Testis (tissue), 3 donors: ENCODE measurements around the gene TLCD3A. TPM values are rescaled to one million over a fixed set of nuclear protein-coding genes. Genes with fewer than 3 reads are reported as not detected.

Experiments used
- DNase-seq: peaks from one replicate; pipeline ENCODE4 v3.0.0-alpha.2; 2019
- H3K27ac ChIP-seq, 2 donors: fragments of 200-600 bp; sonication (generic); one replicate each; pipeline ENCODE4 v1.5.1; 2019
- H3K27me3 ChIP-seq: fragments of 200-600 bp; sonication (generic); one replicate; pipeline ENCODE4 v1.5.1; 2019
- H3K36me3 ChIP-seq: fragments of 200-600 bp; sonication (generic); one replicate; pipeline ENCODE4 v1.5.1; 2017; ENCODE audit warnings: low read depth; ENCODE audit errors: missing control alignments
- H3K4me1 ChIP-seq: fragments of 200-600 bp; sonication (generic); one replicate; pipeline ENCODE4 v1.5.1; 2019
- H3K4me3 ChIP-seq, 2 donors: fragments of 200-600 bp; sonication (generic); one replicate each; pipeline ENCODE4 v1.5.1; 2017 to 2019
- H3K9me3 ChIP-seq: fragments of 200-600 bp; sonication (generic); one replicate; pipeline ENCODE4 v1.5.1; 2017
- CTCF ChIP-seq, 3 experiments: fragments of 450-650 bp in 2 of 3; fragments of 200-600 bp in 1 of 3; sonication (generic) in 1 of 3; IDR thresholded peaks; one replicate each; pipeline ENCODE4 v1.5.1; 2016 to 2019; ENCODE audit warnings: antibody characterized with exemption in 3 of 3, mild to moderate bottlenecking in 2 of 3, moderate library complexity in 1 of 3
- POLR2A ChIP-seq: fragments of 450-650 bp; IDR thresholded peaks from one replicate; pipeline ENCODE4 v1.6.1; 2017; ENCODE audit warnings: antibody characterized with exemption, mild to moderate bottlenecking, moderate library complexity
- WGBS, 2 donors: methylation state at CpG; one replicate each; pipeline ENCODE4 v1.1.5; 2018; 5-methylcytosine and 5-hydroxymethylcytosine counted together
- intact Hi-C: fragments of 100-400 bp; cut with DNase I; formaldehyde crosslinking; loops from one replicate; pipeline ENCODE4 v1.15.1; 2023; ENCODE audit warnings: low total_unique reads
- polyA plus RNA-seq: library from polyadenylated mRNA; stranded (reverse); fragments of 350-450 nt; fragmentation: Illumina TruSeq; extraction: RNeasy Lipid Tissue Mini Kit (QIAGEN cat#74804); gene quantifications from one replicate; pipeline ENCODE4 v1.2.3, GENCODE V29; 2014; ENCODE audit warnings: low read depth, low replicate concordance; ENCODE audit not compliant: insufficient read depth
- total RNA-seq, 2 donors: library from RNA; depleted of rRNA; stranded (reverse); fragments of >200 nt; gene quantifications; one replicate each; pipeline ENCODE4 v1.2.3, GENCODE V29; 2016

TLCD3A gene
- total and polyA plus RNA-seq, 3 donors from 2014 or later = 5.8 to 20.9 (median 14.8) TPM

- H3K4me1 ChIP-seq = peaks cover 12% of the 10 kb centered on the region
- intact Hi-C loops = no loop called here
- no peaks in the 10 kb centered on the region for H3K9me3 ChIP-seq
- H3K27ac ChIP-seq = no peak overlapping the region
- no peaks in the 10 kb centered on the region for H3K27me3 ChIP-seq
- H3K4me3 ChIP-seq = peak overlapping the region in 1 of 2 donors; percentile 84
- no peak for DNase-seq
- H3K36me3 ChIP-seq = no peaks in the 10 kb centered on the region
- WGBS, 2 donors = 60 to 69% methylated on average over 8 of the region's 8 CpGs
- no peak for TF ChIP-seq POLR2A
- TF ChIP-seq CTCF (IDR thresholded peaks at IDR 0.05) = no peak
Observed at GRCh38 chr17:750431-751037, 18.1 kb downstream of the TLCD3A start.

GRCh38 chr17:751269-752001 lies 19.0 kb downstream of the TLCD3A start:
- no peaks in the 10 kb centered on the region for H3K36me3 ChIP-seq
- peaks cover 12% of the 10 kb centered on the region for H3K4me1 ChIP-seq
- intact Hi-C loops = no loop called here
- no peaks in the 10 kb centered on the region for H3K9me3 ChIP-seq
- H3K4me3 ChIP-seq = peak overlapping the region; percentile 84 to 89
- DNase-seq = peak; percentile 38
- H3K27ac ChIP-seq = peak overlapping the region; percentile 63 to 88
- no peaks in the 10 kb centered on the region for H3K27me3 ChIP-seq
- 3% methylated on average over 23 to 35 of the region's 49 CpGs for WGBS, 2 donors
- TF ChIP-seq CTCF (IDR thresholded peaks at IDR 0.05) (no peak), POLR2A (no peak)

GRCh38 chr17:752002-752619 lies 19.7 kb downstream of the TLCD3A start, which contains the start of gene GEMIN4:
Gene GEMIN4 (minus strand): TSS chr17:752264. CDS start chr17:752142, 122 bp downstream.
- peak; percentile 95 for DNase-seq
- peak within 1 kb of the TSS; percentile 84 to 89 for H3K4me3 ChIP-seq
- peak; percentile 35 for TF ChIP-seq POLR2A
- peak; percentile 87 to 97 (median 91) for TF ChIP-seq CTCF (IDR thresholded peaks at IDR 0.05)
- WGBS, 2 donors = 1% methylated on average over 36 of the region's 87 CpGs; no CpG with 5 or more reads in 1 of the 2 donors
- H3K4me1 ChIP-seq = peaks cover 12% of the 10 kb centered on the region
- no peaks in the 10 kb centered on the region for H3K9me3 ChIP-seq
- intact Hi-C loops = no loop called here
- H3K36me3 ChIP-seq = no peaks in the 10 kb centered on the region
- H3K27me3 ChIP-seq = no peaks in the 10 kb centered on the region
- peak within 1 kb of the TSS; percentile 63 to 88 for H3K27ac ChIP-seq

- 16 to 19% methylated on average over 37 of the region's 43 CpGs for WGBS, 2 donors
- peaks cover 12% of the 10 kb centered on the region for H3K4me1 ChIP-seq
- peak overlapping the region; percentile 84 to 89 for H3K4me3 ChIP-seq
- TF ChIP-seq POLR2A (no peak), CTCF (IDR thresholded peaks at IDR 0.05) (no peak)
- no peaks in the 10 kb centered on the region for H3K27me3 ChIP-seq
- H3K27ac ChIP-seq = peak overlapping the region; percentile 63 to 88
- intact Hi-C loops = no loop called here
- no peaks in the 10 kb centered on the region for H3K36me3 ChIP-seq
- no peaks in the 10 kb centered on the region for H3K9me3 ChIP-seq
- DNase-seq = peak; percentile 81
Observed at GRCh38 chr17:752620-753219, 20.3 kb downstream of the TLCD3A start.
